NT2/D1 (cell line): ENCODE data around the gene CMTM4.
"Not testable (repeated sequence)": the region's sequence is repeated elsewhere in the genome, so short reads cannot be mapped to it uniquely, and the experiment has no call there.

Experiments
- DNase-seq: peaks from one replicate; pipeline ENCODE4 v3.0.0-alpha.2; 2011; ENCODE audit warnings: low read depth, low spot score
- H3K27me3 ChIP-seq: 2 replicates; pipeline ENCODE4 v1.6.0; 2011; ENCODE audit warnings: mild to moderate bottlenecking; ENCODE audit not compliant: insufficient read length, insufficient read depth
- H3K36me3 ChIP-seq: 2 replicates; pipeline ENCODE4 v1.6.1; 2011; ENCODE audit warnings: mild to moderate bottlenecking, low read length, mixed read lengths; ENCODE audit not compliant: insufficient read depth, insufficient read length
- H3K4me1 ChIP-seq: 2 replicates; pipeline ENCODE4 v1.5.1; 2011; ENCODE audit not compliant: insufficient read depth, insufficient read length
- H3K4me3 ChIP-seq: 2 replicates; pipeline ENCODE4 v1.5.1; 2011; ENCODE audit warnings: low read depth; ENCODE audit not compliant: insufficient read length
- H3K9ac ChIP-seq: 2 replicates; pipeline ENCODE4 v1.6.0; 2011; ENCODE audit warnings: low read depth; ENCODE audit not compliant: insufficient read length
- H3K9me3 ChIP-seq: 2 replicates; pipeline ENCODE4 v1.5.1; 2011; ENCODE audit warnings: mild to moderate bottlenecking, low read length; ENCODE audit not compliant: insufficient read depth
- SUZ12 ChIP-seq: IDR thresholded peaks from 2 replicates; pipeline ENCODE4 v1.6.1; 2011; ENCODE audit not compliant: insufficient read length, insufficient read depth; ENCODE audit errors: extremely low read depth
- YY1 ChIP-seq: IDR thresholded peaks from 2 replicates; pipeline ENCODE4 v1.6.1; 2011; ENCODE audit not compliant: insufficient read length, insufficient read depth
- ZNF274 ChIP-seq: IDR thresholded peaks from 2 replicates; pipeline ENCODE4 v1.6.1; 2011; ENCODE audit warnings: mild to moderate bottlenecking, low read depth, low read length

Gene CMTM4

DNA sequence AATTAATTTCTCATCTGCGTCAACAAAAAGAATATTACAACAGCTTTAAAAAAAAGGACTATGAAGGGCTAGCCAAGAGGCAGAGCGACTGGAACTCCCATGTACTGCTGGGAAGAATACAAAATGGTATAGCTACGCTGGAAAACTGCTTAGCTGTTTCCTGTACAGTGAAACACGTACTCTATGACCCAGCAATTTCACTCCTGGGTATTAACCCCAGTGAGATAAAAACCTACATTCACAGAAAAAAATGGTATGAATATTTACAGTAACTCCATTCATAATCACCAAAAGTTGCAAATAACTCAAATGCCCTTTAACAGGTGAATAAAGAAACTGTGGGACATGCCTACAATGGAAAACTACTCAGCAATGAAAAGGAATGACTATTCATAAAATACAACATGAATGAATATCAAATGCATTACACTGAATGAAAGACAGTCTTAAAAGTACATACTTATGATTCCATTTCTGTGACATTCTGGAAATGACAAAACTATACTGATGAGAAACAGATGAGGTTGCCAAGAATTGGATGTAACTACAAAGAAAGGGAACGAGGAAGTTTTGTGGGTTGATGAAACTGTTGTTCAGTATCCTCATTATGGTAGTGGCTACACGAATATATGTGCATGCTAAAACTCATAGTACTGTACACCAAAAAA lies 27.6 kb downstream of the CMTM4 start:
- Histone ChIP-seq H3K27me3 (no peaks in the 10 kb centered on the region), H3K4me3 (no peak overlapping the region), H3K9me3 (no peaks in the 10 kb centered on the region), H3K4me1 (no peaks in the 10 kb centered on the region), H3K9ac (no peak overlapping the region), H3K36me3 (no peaks in the 10 kb centered on the region)
- DNase-seq, result no peak
- TF ChIP-seq YY1 (no peak), SUZ12 (no peak)

DNA sequence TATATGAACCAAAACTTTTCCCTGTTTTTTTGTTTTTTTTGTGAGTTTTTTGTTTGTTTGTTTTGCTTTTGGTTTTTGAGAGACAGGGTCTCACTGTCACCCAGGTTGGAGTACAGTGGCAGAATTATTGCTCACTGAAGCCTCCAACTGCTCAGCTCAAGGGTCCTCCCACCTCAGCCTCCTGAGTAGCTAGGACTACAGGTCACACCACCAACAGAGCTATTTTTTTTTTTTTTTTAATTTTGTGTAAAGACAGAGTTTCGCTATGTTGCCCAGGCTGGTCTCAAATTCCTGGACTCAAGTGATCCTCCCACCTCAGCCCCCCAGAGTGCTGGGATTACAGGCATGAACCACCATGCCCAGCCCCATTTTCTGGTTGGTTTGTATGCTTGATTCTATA lies 28.6 kb downstream of the CMTM4 start:
- Histone ChIP-seq H3K27me3 (no peaks in the 10 kb centered on the region), H3K9ac (no peak overlapping the region), H3K4me1 (no peaks in the 10 kb centered on the region), H3K36me3 (no peaks in the 10 kb centered on the region), H3K4me3 (no peak overlapping the region), H3K9me3 (no peaks in the 10 kb centered on the region)
- DNase-seq, result no peak
- TF ChIP-seq YY1 (no peak), SUZ12 (no peak), ZNF274 (no peak)

DNA sequence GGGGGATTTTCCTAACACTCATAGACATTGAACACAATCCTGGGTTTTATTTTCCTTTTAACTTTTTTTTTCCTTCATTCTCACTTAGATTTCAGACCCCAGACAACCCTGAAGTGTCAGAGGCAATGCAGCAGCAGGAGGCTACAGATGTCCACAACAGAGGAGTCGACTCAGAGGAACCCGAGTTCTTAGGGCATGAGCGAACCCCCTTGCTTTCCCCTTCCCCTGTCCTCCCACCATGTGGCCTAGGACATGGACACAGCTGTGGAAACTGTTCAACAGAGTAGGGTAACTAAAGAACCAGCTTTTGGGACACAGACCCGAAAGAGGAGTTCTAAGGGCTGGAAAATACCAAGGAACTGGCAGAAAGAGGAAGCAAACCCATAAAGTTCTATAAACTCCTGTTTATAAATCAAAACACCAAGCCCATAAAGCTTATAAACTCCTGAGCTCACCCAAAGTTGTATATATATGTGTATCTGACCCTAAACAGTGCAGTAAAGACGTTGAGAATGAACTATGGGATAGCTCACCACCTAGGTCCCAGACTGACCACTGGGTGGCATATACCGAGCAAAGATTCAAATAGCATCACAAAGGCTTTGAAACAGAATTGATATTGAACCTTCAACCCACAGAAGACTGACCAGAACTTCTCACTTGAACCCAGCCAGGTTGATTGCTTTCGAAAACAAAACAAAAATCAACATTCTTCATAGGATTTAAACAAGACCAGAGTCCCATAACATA lies 33.9 kb downstream of the CMTM4 start:
- no peak for TF ChIP-seq ZNF274
- TF ChIP-seq SUZ12, result no peak
- no peak for TF ChIP-seq YY1
- no peak overlapping the region for H3K4me3 ChIP-seq
- H3K36me3 ChIP-seq, result no peaks in the 10 kb centered on the region
- DNase-seq, result no peak
- no peaks in the 10 kb centered on the region for H3K27me3 ChIP-seq
- H3K4me1 ChIP-seq, result no peaks in the 10 kb centered on the region
- no peak overlapping the region for H3K9ac ChIP-seq
- H3K9me3 ChIP-seq, result no peaks in the 10 kb centered on the region

DNA sequence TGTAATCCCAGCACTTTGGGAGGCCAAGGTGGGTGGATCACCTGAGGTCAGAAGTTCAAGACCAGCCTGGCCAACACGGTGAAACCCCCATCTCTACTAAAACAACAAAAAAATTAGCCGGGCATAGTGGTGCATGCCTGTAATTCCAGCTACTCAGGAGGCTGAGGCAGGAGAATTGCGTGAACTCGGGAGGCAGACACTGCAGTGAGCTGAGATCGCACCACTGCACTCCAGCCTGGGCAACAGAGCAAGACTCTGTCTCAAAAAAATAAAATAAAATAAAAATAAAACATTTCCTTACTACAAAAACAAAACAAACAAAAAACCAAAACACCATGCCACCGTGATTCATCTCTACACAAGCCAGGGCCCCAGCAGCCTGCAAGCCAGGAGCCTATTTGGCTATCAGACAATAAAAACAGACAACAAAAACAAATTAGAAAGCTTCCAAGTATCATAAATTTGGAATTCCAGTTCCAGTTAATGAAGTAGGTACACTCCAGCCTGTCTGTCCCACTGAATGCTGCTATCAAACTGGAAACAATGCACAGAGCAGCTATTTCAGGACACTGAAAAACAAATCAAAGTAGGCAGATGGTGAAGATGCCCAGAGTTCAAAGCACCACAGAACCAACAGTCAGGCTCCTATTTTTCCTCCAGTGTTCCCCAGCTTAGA lies 34.7 kb downstream of the CMTM4 start:
- H3K4me1 ChIP-seq, H3K27me3 ChIP-seq, DNase-seq, H3K9me3 ChIP-seq, H3K36me3 ChIP-seq, H3K4me3 ChIP-seq, H3K9ac ChIP-seq: not testable (repeated sequence)

DNA sequence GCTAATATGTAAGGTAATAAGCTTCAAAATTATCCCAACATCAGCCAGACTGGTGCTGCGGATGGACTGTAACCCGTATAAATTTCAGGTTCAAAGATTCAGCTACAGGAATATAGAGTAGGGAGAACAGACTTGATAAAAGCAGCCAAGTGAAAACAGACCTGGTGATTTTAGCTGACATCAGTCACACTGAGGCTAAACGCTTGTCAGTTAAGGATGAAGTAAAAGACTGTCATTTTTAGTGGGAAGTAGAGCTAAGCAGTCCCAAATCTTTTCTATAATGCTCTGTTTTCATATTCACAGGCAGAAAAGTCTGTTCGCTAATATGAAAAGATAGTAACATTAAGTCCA lies 35.4 kb downstream of the CMTM4 start:
- H3K36me3 ChIP-seq, result no peaks in the 10 kb centered on the region
- no peak for DNase-seq
- H3K9me3 ChIP-seq, result no peaks in the 10 kb centered on the region
- H3K4me3 ChIP-seq, result no peak overlapping the region
- H3K9ac ChIP-seq, result no peak overlapping the region
- H3K27me3 ChIP-seq, result no peaks in the 10 kb centered on the region
- H3K4me1 ChIP-seq, result no peaks in the 10 kb centered on the region
- TF ChIP-seq SUZ12 (no peak), YY1 (no peak), ZNF274 (no peak)

DNA sequence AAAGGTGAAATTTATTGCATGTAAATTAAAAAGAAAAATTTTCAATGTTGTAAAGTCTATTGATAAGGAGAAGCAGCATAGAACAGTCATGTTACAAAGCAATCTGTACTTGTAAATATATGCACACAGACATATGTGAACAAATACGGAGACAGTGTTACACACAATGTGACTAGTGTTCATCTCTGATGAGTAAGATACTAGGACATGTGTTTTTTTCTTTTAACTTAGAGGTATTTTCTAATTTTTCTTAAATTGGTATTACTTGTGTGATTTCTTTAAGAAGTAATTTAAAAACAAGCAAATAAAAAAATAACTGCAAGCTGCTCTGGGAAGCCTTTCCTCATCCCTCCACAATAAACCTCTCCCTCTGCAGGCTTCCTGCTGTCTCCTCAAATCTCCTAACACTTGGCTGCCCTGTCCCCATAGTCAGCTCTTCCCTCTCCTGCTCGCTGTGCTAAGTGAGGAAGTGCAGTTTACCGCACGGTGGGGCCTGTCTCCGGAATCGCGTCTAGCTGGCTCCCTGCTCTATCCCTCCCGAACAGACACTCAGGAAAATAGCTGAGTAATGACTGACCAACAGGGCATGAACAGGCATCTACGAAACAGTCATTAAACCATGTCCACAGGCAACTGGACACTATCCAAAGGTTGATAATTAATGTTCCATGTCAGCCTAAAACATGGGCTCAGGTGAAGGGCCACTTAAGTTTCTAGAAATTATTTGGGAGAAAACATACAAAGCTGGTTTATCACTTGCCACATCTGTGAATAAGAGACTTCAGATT lies 35.9 kb downstream of the CMTM4 start:
- Histone ChIP-seq H3K9ac (no peak overlapping the region), H3K36me3 (no peaks in the 10 kb centered on the region), H3K27me3 (no peaks in the 10 kb centered on the region), H3K4me3 (no peak overlapping the region), H3K9me3 (no peaks in the 10 kb centered on the region), H3K4me1 (no peaks in the 10 kb centered on the region)
- DNase-seq, result no peak
- no peak for TF ChIP-seq SUZ12
- TF ChIP-seq YY1, result no peak
- TF ChIP-seq ZNF274, result no peak

DNA sequence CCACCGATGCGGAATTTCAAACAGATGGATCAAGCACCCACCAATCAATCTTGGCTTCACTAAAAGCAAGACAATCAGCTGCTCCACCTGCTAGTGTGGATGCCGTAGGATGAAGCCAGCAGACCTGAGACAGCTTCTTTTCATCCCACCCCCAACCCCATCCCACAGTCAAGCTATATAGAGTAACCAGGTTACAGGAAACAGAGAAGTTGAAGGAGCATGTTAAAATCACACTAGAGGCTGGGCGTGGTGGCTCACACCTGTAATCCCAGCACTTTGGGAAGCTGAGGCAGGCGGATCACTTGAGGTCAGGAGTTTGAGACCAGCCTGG lies 37.7 kb downstream of the CMTM4 start:
- no peaks in the 10 kb centered on the region for H3K9me3 ChIP-seq
- TF ChIP-seq ZNF274, result no peak
- no peak for TF ChIP-seq YY1
- no peak for TF ChIP-seq SUZ12
- H3K4me3 ChIP-seq, result no peak overlapping the region
- DNase-seq, result no peak
- no peaks in the 10 kb centered on the region for H3K27me3 ChIP-seq
- H3K9ac ChIP-seq, result no peak overlapping the region
- H3K4me1 ChIP-seq, result no peaks in the 10 kb centered on the region
- H3K36me3 ChIP-seq, result no peaks in the 10 kb centered on the region
